IMR-90 (cell line): ENCODE measurements around the gene PITPNM3. TPM values are rescaled to one million over a fixed set of nuclear protein-coding genes. Genes with fewer than 3 reads are reported as not detected.

ENCODE experiments used
- ATAC-seq: fragments of 200-7000 bp; cut with Tn5 transposase; 2 replicates; pipeline ENCODE4 v1.9.1; 2020; ENCODE audit warnings: low read depth, mild to moderate bottlenecking, moderate library complexity
- BruUV-seq: library from RNA; stranded (reverse); fragments of 400-500 nt; replicated peaks from 2 replicates; lab custom pipeline; 2021; lab: Mats Ljungman, UMichigan
- CTCF ChIA-PET: fragments of 300-600 bp; formaldehyde crosslinking; extraction: SDS; loops from one replicate; lab custom pipeline; 2021; ENCODE audit warnings: antibody characterized with exemption; lab: Yijun Ruan, JAX
- POLR2A ChIA-PET: fragments of 300-600 bp; sonication (Branson Sonifier 250); formaldehyde crosslinking; loops from one replicate; lab custom pipeline; 2022; ENCODE audit warnings: antibody characterized with exemption; ENCODE audit not compliant: unreplicated experiment; lab: Charles Lee
- DNase-seq: peaks from one replicate; pipeline ENCODE4 v3.0.0; 2013
- H2AFZ ChIP-seq: replicated peaks from 2 replicates; pipeline ENCODE3; 2013; ENCODE audit warnings: low read length, mild to moderate bottlenecking; ENCODE audit not compliant: poor library complexity
- H2AK5ac ChIP-seq: 2 replicates; pipeline ENCODE4 v1.6.1; 2013; ENCODE audit warnings: low read depth, low read length, inconsistent platforms
- H2AK9ac ChIP-seq: replicated peaks from 2 replicates; pipeline ENCODE3; 2013; ENCODE audit warnings: mild to moderate bottlenecking, low read depth, low read length, moderate library complexity; ENCODE audit not compliant: poor library complexity
- H2BK120ac ChIP-seq: 2 replicates; pipeline ENCODE4 v1.6.1; 2013; ENCODE audit warnings: low read depth, low read length, inconsistent platforms
- H2BK15ac ChIP-seq: 3 replicates; pipeline ENCODE4 v1.6.1; 2013; ENCODE audit warnings: low read depth, low read length, inconsistent platforms
- H2BK20ac ChIP-seq: 2 replicates; pipeline ENCODE4 v1.6.1; 2013; ENCODE audit warnings: low read depth, mild to moderate bottlenecking, inconsistent platforms, low read length, moderate library complexity
- H2BK5ac ChIP-seq: 2 replicates; pipeline ENCODE4 v1.6.1; 2013; ENCODE audit warnings: mild to moderate bottlenecking, low read depth, low read length, inconsistent platforms; ENCODE audit not compliant: poor library complexity, severe bottlenecking
- H3K14ac ChIP-seq: replicated peaks from 2 replicates; pipeline ENCODE4 v1.6.1; 2013; ENCODE audit warnings: low read depth, low read length, inconsistent platforms
- H3K18ac ChIP-seq: 2 replicates; pipeline ENCODE4 v1.6.1; 2013; ENCODE audit warnings: low read depth, low read length, control low read depth
- H3K23ac ChIP-seq: 2 replicates; pipeline ENCODE4 v1.6.1; 2013; ENCODE audit warnings: low read depth, low read length, inconsistent platforms
- H3K27ac ChIP-seq: 2 replicates; pipeline ENCODE4 v1.5.1; 2013; ENCODE audit warnings: mild to moderate bottlenecking, control low read depth, low read length; ENCODE audit not compliant: insufficient read depth
- H3K27me3 ChIP-seq: 2 replicates; pipeline ENCODE4 v1.6.1; 2013; ENCODE audit warnings: low read length; ENCODE audit not compliant: control insufficient read depth, insufficient read depth
- H3K36me3 ChIP-seq: 2 replicates; pipeline ENCODE4 v1.6.1; 2013; ENCODE audit warnings: low read length, mixed read lengths; ENCODE audit not compliant: control insufficient read depth, insufficient read depth
- H3K4ac ChIP-seq: 2 replicates; pipeline ENCODE4 v1.6.1; 2013; ENCODE audit warnings: low read depth, low read length, inconsistent platforms
- H3K4me1 ChIP-seq: 2 replicates; pipeline ENCODE4 v1.6.1; 2013; ENCODE audit warnings: low read length, mixed read lengths; ENCODE audit not compliant: control insufficient read depth, insufficient read depth
- H3K4me2 ChIP-seq: 2 replicates; pipeline ENCODE4 v1.6.1; 2013; ENCODE audit warnings: low read depth, mild to moderate bottlenecking, control low read depth, low read length, moderate library complexity
- H3K4me3 ChIP-seq: 2 replicates; pipeline ENCODE4 v1.5.1; 2013; ENCODE audit warnings: low read depth, mild to moderate bottlenecking, control low read depth, low read length, moderate library complexity; ENCODE audit not compliant: insufficient read depth
- H3K56ac ChIP-seq: 2 replicates; pipeline ENCODE4 v1.6.1; 2013; ENCODE audit warnings: low read length, inconsistent platforms; ENCODE audit not compliant: insufficient read depth; ENCODE audit errors: extremely low read depth
- H3K79me1 ChIP-seq, 2 experiments: 2 replicates each; pipeline ENCODE4 v1.6.1; 2013; ENCODE audit warnings: low read length in 2 of 2, inconsistent platforms in 1 of 2, low read depth in 1 of 2
- H3K9ac ChIP-seq: 2 replicates; pipeline ENCODE4 v1.6.1; 2013; ENCODE audit warnings: low read depth, low read length, control low read depth
- H3K9me1 ChIP-seq: 2 replicates; pipeline ENCODE4 v1.6.1; 2013; ENCODE audit warnings: low read length, inconsistent platforms; ENCODE audit not compliant: insufficient read depth
- H3K9me3 ChIP-seq: 2 replicates; pipeline ENCODE4 v1.6.1; 2013; ENCODE audit warnings: low read length; ENCODE audit not compliant: control insufficient read depth, insufficient read depth
- H4K20me1 ChIP-seq: 2 replicates; pipeline ENCODE4 v1.6.1; 2013; ENCODE audit warnings: low read length, inconsistent platforms; ENCODE audit not compliant: insufficient read depth
- H4K5ac ChIP-seq: 2 replicates; pipeline ENCODE4 v1.6.1; 2013; ENCODE audit warnings: mild to moderate bottlenecking, low read depth, low read length, control low read depth
- H4K8ac ChIP-seq, 2 experiments: 2 replicates each; pipeline ENCODE4 v1.6.1; 2013; ENCODE audit warnings: low read depth in 2 of 2, low read length in 2 of 2, control low read depth in 1 of 2, inconsistent platforms in 1 of 2
- H4K91ac ChIP-seq: 2 replicates; pipeline ENCODE4 v1.6.1; 2013; ENCODE audit warnings: low read depth, low read length, inconsistent platforms; ENCODE audit not compliant: insufficient read depth
- BHLHE40 ChIP-seq: fragments of 150-350 bp; IDR thresholded peaks from 2 replicates; pipeline ENCODE4 v1.6.1; 2016; ENCODE audit warnings: mild to moderate bottlenecking, low read depth, low read length
- CEBPB ChIP-seq: IDR thresholded peaks from 2 replicates; pipeline ENCODE4 v1.6.1; 2012; ENCODE audit warnings: low read depth, low read length, improper control_type of control experiment
- CHD1 ChIP-seq: IDR thresholded peaks from 2 replicates; pipeline ENCODE4 v1.6.1; 2012; ENCODE audit warnings: low read depth, low read length, improper control_type of control experiment
- CTCF ChIP-seq: conservative IDR thresholded peaks from 2 replicates; pipeline ENCODE4 v1.5.1; 2012; ENCODE audit warnings: mild to moderate bottlenecking, low read depth, low read length, improper control_type of control experiment
- ELK1 ChIP-seq: fragments of 150-350 bp; IDR thresholded peaks from 2 replicates; pipeline ENCODE4 v1.6.1; 2016; ENCODE audit warnings: low read depth, mild to moderate bottlenecking, low read length, moderate library complexity, borderline replicate concordance
- FOS ChIP-seq: fragments of 150-350 bp; IDR thresholded peaks from 2 replicates; pipeline ENCODE4 v1.6.1; 2016; ENCODE audit warnings: low read depth, low read length
- MAFK ChIP-seq: IDR thresholded peaks from 2 replicates; pipeline ENCODE4 v1.6.1; 2012; ENCODE audit warnings: low read depth, low read length, improper control_type of control experiment
- MAZ ChIP-seq: IDR thresholded peaks from 2 replicates; pipeline ENCODE4 v1.6.1; 2012; ENCODE audit warnings: low read depth, mild to moderate bottlenecking, low read length, improper control_type of control experiment, moderate library complexity, borderline replicate concordance
- MXI1 ChIP-seq: IDR thresholded peaks from 2 replicates; pipeline ENCODE4 v1.6.1; 2012; ENCODE audit warnings: low read depth, mild to moderate bottlenecking, low read length, moderate library complexity, borderline replicate concordance
- NFE2L2 ChIP-seq: fragments of 150-350 bp; IDR thresholded peaks from 2 replicates; pipeline ENCODE4 v1.6.1; 2016; ENCODE audit warnings: low read depth, mild to moderate bottlenecking, low read length
- POLR2A ChIP-seq: IDR thresholded peaks from 2 replicates; pipeline ENCODE4 v1.6.1; 2012; ENCODE audit warnings: mild to moderate bottlenecking, low read depth, low read length
- RAD21 ChIP-seq: IDR thresholded peaks from 2 replicates; pipeline ENCODE4 v1.6.1; 2012; ENCODE audit warnings: low read length, improper control_type of control experiment
- RCOR1 ChIP-seq: IDR thresholded peaks from 2 replicates; pipeline ENCODE4 v1.6.1; 2012; ENCODE audit warnings: mild to moderate bottlenecking, low read length, improper control_type of control experiment; ENCODE audit not compliant: insufficient replicate concordance
- RFX5 ChIP-seq: IDR thresholded peaks from 2 replicates; pipeline ENCODE4 v1.8.0; 2012; ENCODE audit warnings: low read depth, mild to moderate bottlenecking, low read length, moderate library complexity
- SMC3 ChIP-seq: fragments of 150-350 bp; IDR thresholded peaks from 2 replicates; pipeline ENCODE4 v1.6.1; 2016; ENCODE audit warnings: low read depth, mild to moderate bottlenecking, antibody characterized with exemption, low read length, moderate library complexity
- WGBS, 2 experiments: methylation state at CpG; one replicate each; pipeline versions ENCODE4 v1.1.5 to v1.1.7; 2013; ENCODE audit warnings: missing lambda C conversion rate in 2 of 2; ENCODE audit not compliant: insufficient read length in 1 of 2; ENCODE audit errors: extremely low coverage in 2 of 2; 5-methylcytosine and 5-hydroxymethylcytosine counted together
- dilution Hi-C: fragments of 300-500 bp; cut with HindIII; formaldehyde crosslinking; loops from one replicate; pipeline ENCODE4 v1.14.3; 2018; ENCODE audit warnings: low sequenced_read_pairs; ENCODE audit not compliant: unreplicated experiment
- in situ Hi-C: fragments of 300-500 bp; cut with MboI; formaldehyde crosslinking; loops from 3 replicates; pipeline ENCODE4 v1.14.3; 2019; ENCODE audit warnings: low sequenced_read_pairs, inconsistent platforms, mixed read lengths
- intact Hi-C: fragments of 100-400 bp; cut with micrococcal nuclease; formaldehyde crosslinking; loops from 2 replicates; pipeline ENCODE4 v1.10.0; 2022
- polyA plus RNA-seq, 3 experiments: library from polyadenylated mRNA; depleted of rRNA; stranded (reverse); fragments of >200 nt; gene quantifications; 2 replicates each; pipeline ENCODE4 v1.2.3, GENCODE V29; 2012; ENCODE audit warnings: low replicate concordance in 1 of 3
- total RNA-seq: library from RNA; depleted of rRNA; stranded (reverse); fragments of >200 nt; gene quantifications from 2 replicates; pipeline ENCODE4 v1.2.3, GENCODE V29; 2012
- TF ChIP-seq, protein P1 (sequence below): fragments of 150-350 bp; IDR thresholded peaks from 2 replicates; pipeline ENCODE4 v1.6.1; 2017; ENCODE audit warnings: mild to moderate bottlenecking, antibody characterized with exemption, low read length, low read depth

PITPNM3 gene
- total and polyA plus RNA-seq, 2 of the 4 experiments (the other 2 are of a cell fraction), result 0.54 to 1.7 TPM

GRCh38 chr17:6525141-6525540, 31.2 kb downstream of the PITPNM3 start:
- Histone ChIP-seq H3K9ac (no peak overlapping the region), H3K4me2 (no peak overlapping the region), H2BK5ac (no peak overlapping the region), H2BK20ac (no peak overlapping the region), H2BK120ac (no peak overlapping the region), H3K4me3 (no peak overlapping the region), H4K8ac (no peak overlapping the region), H4K20me1 (no peaks in the 10 kb centered on the region), H3K23ac (no peak overlapping the region), H2BK15ac (no peak overlapping the region), H3K18ac (no peak overlapping the region), H3K56ac (no peak overlapping the region), H3K79me1 (no peaks in the 10 kb centered on the region), H2AK5ac (no peak overlapping the region), H2AFZ (no peak overlapping the region), H4K91ac (no peak overlapping the region), H3K36me3 (no peaks in the 10 kb centered on the region), H3K4me1 (peaks cover 2% of the 10 kb centered on the region; the same call in 1 of the 2 replicates), H3K4ac (no peak overlapping the region), H3K9me3 (no peaks in the 10 kb centered on the region), H3K14ac (no peak overlapping the region), H3K27ac (no peak overlapping the region), H2AK9ac (no peak overlapping the region), H4K5ac (no peak overlapping the region), H3K27me3 (no peaks in the 10 kb centered on the region), H3K9me1 (peaks cover 10% of the 10 kb centered on the region; the same call in 1 of the 2 replicates)
- in situ Hi-C loops, result no loop called here
- POLR2A ChIA-PET, result no interaction called here
- no TSS peak for BruUV-seq
- DNase-seq, result no peak
- dilution Hi-C loops, result no loop called here
- no peak for TF ChIP-seq MXI1
- no peak for TF ChIP-seq POLR2A
- no peak for TF ChIP-seq MAZ
- no peak for TF ChIP-seq ELK1
- TF ChIP-seq, protein P1, sequence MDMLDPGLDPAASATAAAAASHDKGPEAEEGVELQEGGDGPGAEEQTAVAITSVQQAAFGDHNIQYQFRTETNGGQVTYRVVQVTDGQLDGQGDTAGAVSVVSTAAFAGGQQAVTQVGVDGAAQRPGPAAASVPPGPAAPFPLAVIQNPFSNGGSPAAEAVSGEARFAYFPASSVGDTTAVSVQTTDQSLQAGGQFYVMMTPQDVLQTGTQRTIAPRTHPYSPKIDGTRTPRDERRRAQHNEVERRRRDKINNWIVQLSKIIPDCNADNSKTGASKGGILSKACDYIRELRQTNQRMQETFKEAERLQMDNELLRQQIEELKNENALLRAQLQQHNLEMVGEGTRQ, result no peak
- no peak for TF ChIP-seq RAD21
- TF ChIP-seq RFX5, result no peak
- no peak for TF ChIP-seq NFE2L2
- TF ChIP-seq SMC3, result no peak
- TF ChIP-seq CTCF, result no peak
- TF ChIP-seq CHD1, result no peak
- no peak for TF ChIP-seq MAFK
- TF ChIP-seq FOS, result no peak
- TF ChIP-seq RCOR1, result no peak
- no peak for TF ChIP-seq BHLHE40
- no peak for TF ChIP-seq CEBPB
- no peak for ATAC-seq
- intact Hi-C loops, result no loop called here
- CTCF ChIA-PET, result no interaction called here
- WGBS, 2 experiments, result 20% methylated on average over 1 of the region's 4 CpGs; no CpG with 5 or more reads in 1 of the 2 experiments
